Measurements from ENCODE around the gene GUK1.

DNA sequence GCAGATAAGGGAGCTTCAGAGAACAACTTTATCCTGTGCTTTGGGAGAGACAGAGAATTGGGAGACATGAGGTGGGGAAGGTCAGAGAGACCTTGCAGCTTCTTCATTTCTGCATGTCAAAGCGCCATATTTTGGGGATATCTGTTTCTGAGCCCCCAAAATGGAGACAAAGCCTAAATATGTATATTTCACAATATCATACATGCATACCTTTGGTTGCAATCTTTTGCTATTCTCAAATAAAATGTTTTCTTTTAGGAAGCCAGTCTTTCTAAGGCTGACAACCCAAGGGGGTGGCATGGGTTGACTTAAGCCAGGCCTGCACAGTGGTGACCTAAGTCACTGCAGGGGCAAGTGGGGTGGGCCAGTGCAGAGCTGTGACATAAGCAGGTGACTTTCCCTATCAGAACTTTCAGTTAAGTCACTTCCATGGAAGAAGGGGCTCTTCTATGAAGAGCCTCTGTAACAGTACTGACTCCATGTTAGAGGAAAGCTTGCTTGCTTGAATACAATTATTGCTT is 17.1 kb upstream of the GUK1 start:
- TF ChIP-seq KDM1A (IDR thresholded peaks at IDR 0.05; ENCODE audit: borderline replicate concordance, low read length) (no peak), CTCF (IDR thresholded peaks at IDR 0.05; ENCODE audit: control extremely low read depth in 1 of 3, insufficient read depth in 1 of 3, low read depth in 1 of 3, low read length in 3 of 3) (no peak), EZH2 (IDR thresholded peaks at IDR 0.05; ENCODE audit: low read depth, low read length, severe bottlenecking) (no peak), SP2 (IDR thresholded peaks at IDR 0.05; ENCODE audit: low read length) (no peak), MAX (IDR thresholded peaks at IDR 0.05) (no peak), EGR1 (IDR thresholded peaks at IDR 0.05; ENCODE audit: borderline replicate concordance, low read depth, low read length) (no peak), YY1 (IDR thresholded peaks at IDR 0.05; ENCODE audit: low read depth, low read length) (no peak), SIRT6 (IDR thresholded peaks at IDR 0.05; ENCODE audit: low read length) (no peak), POLR2A (IDR thresholded peaks at IDR 0.05; ENCODE audit: control extremely low read depth in 1 of 2, low read depth in 2 of 2, low read length in 2 of 2) (no peak), RAD21 (IDR thresholded peaks at IDR 0.05 in 1 of 2, conservative IDR thresholded peaks at IDR 0.05 in 1 of 2; ENCODE audit: low read depth in 2 of 2, low read length in 2 of 2) (no peak), RFX5 (IDR thresholded peaks at IDR 0.05; ENCODE audit: borderline replicate concordance, low read depth, low read length) (no peak)
